Panc1 (cell line): ENCODE results near the gene SH3RF2.

Experiments used
- POLR2AphosphoS5 ChIP-seq: IDR thresholded peaks from 2 replicates; pipeline ENCODE4 v1.6.1; 2012; ENCODE audit warnings: mild to moderate bottlenecking, low read depth, low read length, moderate library complexity
- SIN3A ChIP-seq: IDR thresholded peaks from 2 replicates; pipeline ENCODE4 v1.6.1; 2012; ENCODE audit warnings: low read depth, mild to moderate bottlenecking, low read length, moderate library complexity, borderline replicate concordance; ENCODE audit not compliant: insufficient read depth
- TF ChIP-seq, protein P1 (sequence below): fragments of 450-650 bp; IDR thresholded peaks from 2 replicates; pipeline ENCODE4 v1.5.1; 2017; ENCODE audit warnings: mild to moderate bottlenecking
- TF ChIP-seq, protein P2 (sequence below), 2 experiments: IDR thresholded peaks; 2 replicates each; pipeline ENCODE4 v1.6.1; 2011 to 2012; ENCODE audit warnings: low read depth in 2 of 2, control low read depth in 1 of 2, low read length in 1 of 2, mild to moderate bottlenecking in 1 of 2, moderate library complexity in 1 of 2; ENCODE audit not compliant: insufficient read depth in 1 of 2

DNA sequence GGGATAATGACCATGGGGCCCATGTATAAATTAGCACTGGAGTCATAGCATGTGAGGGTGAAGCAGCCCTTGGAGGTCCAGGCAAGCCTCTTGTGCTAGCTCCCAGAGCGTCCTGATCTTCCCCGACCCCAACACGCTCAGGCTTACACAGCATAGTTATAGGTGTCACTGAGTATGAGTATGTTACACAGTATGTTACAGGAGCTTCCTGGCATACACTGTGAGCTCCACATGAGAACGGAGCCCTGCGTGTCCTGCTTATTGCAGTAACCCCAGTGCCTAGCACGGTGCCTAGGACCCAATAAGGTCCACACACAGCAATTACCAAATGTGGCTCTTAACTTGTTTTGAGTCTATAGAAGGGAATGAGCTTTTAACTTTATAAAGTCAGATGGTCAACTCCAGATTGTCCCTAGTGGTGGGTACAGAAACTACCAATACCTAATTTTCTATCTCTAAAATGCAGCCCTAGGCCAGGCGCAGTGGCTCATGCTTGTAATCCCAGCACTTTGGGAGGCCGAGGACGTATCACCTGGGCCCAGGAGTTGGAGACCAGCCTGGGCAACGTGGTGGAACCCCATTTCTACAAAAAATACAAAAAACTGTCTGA lies 104.9 kb downstream of the SH3RF2 start:
- TF ChIP-seq, protein P1, sequence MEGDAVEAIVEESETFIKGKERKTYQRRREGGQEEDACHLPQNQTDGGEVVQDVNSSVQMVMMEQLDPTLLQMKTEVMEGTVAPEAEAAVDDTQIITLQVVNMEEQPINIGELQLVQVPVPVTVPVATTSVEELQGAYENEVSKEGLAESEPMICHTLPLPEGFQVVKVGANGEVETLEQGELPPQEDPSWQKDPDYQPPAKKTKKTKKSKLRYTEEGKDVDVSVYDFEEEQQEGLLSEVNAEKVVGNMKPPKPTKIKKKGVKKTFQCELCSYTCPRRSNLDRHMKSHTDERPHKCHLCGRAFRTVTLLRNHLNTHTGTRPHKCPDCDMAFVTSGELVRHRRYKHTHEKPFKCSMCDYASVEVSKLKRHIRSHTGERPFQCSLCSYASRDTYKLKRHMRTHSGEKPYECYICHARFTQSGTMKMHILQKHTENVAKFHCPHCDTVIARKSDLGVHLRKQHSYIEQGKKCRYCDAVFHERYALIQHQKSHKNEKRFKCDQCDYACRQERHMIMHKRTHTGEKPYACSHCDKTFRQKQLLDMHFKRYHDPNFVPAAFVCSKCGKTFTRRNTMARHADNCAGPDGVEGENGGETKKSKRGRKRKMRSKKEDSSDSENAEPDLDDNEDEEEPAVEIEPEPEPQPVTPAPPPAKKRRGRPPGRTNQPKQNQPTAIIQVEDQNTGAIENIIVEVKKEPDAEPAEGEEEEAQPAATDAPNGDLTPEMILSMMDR = peak; percentile 78
- TF ChIP-seq POLR2AphosphoS5 (no peak), SIN3A (no peak)
- TF ChIP-seq, protein P2, sequence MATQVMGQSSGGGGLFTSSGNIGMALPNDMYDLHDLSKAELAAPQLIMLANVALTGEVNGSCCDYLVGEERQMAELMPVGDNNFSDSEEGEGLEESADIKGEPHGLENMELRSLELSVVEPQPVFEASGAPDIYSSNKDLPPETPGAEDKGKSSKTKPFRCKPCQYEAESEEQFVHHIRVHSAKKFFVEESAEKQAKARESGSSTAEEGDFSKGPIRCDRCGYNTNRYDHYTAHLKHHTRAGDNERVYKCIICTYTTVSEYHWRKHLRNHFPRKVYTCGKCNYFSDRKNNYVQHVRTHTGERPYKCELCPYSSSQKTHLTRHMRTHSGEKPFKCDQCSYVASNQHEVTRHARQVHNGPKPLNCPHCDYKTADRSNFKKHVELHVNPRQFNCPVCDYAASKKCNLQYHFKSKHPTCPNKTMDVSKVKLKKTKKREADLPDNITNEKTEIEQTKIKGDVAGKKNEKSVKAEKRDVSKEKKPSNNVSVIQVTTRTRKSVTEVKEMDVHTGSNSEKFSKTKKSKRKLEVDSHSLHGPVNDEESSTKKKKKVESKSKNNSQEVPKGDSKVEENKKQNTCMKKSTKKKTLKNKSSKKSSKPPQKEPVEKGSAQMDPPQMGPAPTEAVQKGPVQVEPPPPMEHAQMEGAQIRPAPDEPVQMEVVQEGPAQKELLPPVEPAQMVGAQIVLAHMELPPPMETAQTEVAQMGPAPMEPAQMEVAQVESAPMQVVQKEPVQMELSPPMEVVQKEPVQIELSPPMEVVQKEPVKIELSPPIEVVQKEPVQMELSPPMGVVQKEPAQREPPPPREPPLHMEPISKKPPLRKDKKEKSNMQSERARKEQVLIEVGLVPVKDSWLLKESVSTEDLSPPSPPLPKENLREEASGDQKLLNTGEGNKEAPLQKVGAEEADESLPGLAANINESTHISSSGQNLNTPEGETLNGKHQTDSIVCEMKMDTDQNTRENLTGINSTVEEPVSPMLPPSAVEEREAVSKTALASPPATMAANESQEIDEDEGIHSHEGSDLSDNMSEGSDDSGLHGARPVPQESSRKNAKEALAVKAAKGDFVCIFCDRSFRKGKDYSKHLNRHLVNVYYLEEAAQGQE (IDR thresholded peaks at IDR 0.05; ENCODE audit: insufficient read depth in 1 of 2, low read depth in 2 of 2, low read length in 1 of 2) = no peak
